IPS-20b (cell line): ENCODE measurements around the gene PTPRD.
"Not testable (repeated sequence)": the region's sequence is repeated elsewhere in the genome, so short reads cannot be mapped to it uniquely, and the experiment has no call there.

Experiments used
- H3K27ac ChIP-seq: one replicate; pipeline ENCODE4 v1.5.1; 2013; ENCODE audit warnings: low read length
- H3K27me3 ChIP-seq: 2 replicates; pipeline ENCODE4 v1.6.1; 2013; ENCODE audit warnings: mild to moderate bottlenecking, low read length, inconsistent platforms; ENCODE audit not compliant: insufficient read depth
- H3K36me3 ChIP-seq: 2 replicates; pipeline ENCODE4 v1.6.1; 2013; ENCODE audit warnings: low read depth, mild to moderate bottlenecking, inconsistent platforms, low read length, moderate library complexity; ENCODE audit not compliant: insufficient read depth
- H3K4me1 ChIP-seq: 2 replicates; pipeline ENCODE4 v1.6.1; 2013; ENCODE audit warnings: mild to moderate bottlenecking, control low read depth, inconsistent platforms, low read length, moderate library complexity; ENCODE audit not compliant: insufficient read depth
- H3K4me3 ChIP-seq: 2 replicates; pipeline ENCODE4 v1.5.1; 2013; ENCODE audit warnings: mild to moderate bottlenecking, low read length, inconsistent platforms
- H3K9ac ChIP-seq: 2 replicates; pipeline ENCODE4 v1.6.1; 2013; ENCODE audit warnings: low read depth, mild to moderate bottlenecking, inconsistent platforms, low read length, moderate library complexity
- H3K9me3 ChIP-seq: 2 replicates; pipeline ENCODE4 v1.6.1; 2013; ENCODE audit warnings: mild to moderate bottlenecking, low read depth, low read length, inconsistent platforms; ENCODE audit not compliant: insufficient read depth

The PTPRD gene

GRCh38 chr9:9499546-9499945 lies 1113.3 kb downstream of the PTPRD start:
- Histone ChIP-seq H3K9ac (no peak overlapping the region), H3K9me3 (peaks cover 5% of the 10 kb centered on the region; the same call in 1 of the 2 replicates), H3K27ac (no peak overlapping the region), H3K4me1 (no peaks in the 10 kb centered on the region), H3K4me3 (no peak overlapping the region), H3K36me3 (no peaks in the 10 kb centered on the region), H3K27me3 (no peaks in the 10 kb centered on the region)

- H3K27ac ChIP-seq = no peak overlapping the region
- H3K36me3 ChIP-seq = no peaks in the 10 kb centered on the region
- H3K4me3 ChIP-seq = no peak overlapping the region
- no peaks in the 10 kb centered on the region for H3K4me1 ChIP-seq
- H3K27me3 ChIP-seq = no peaks in the 10 kb centered on the region
- H3K9ac ChIP-seq = no peak overlapping the region
- peaks cover 6% of the 10 kb centered on the region; the same call in 1 of the 2 replicates for H3K9me3 ChIP-seq
Observed at GRCh38 chr9:9498846-9499245, 1114.0 kb downstream of the PTPRD start.

- Histone ChIP-seq H3K9me3 (peaks cover 6% of the 10 kb centered on the region; the same call in 1 of the 2 replicates), H3K27ac (no peak overlapping the region), H3K4me1 (no peaks in the 10 kb centered on the region), H3K27me3 (no peaks in the 10 kb centered on the region), H3K4me3 (no peak overlapping the region), H3K36me3 (no peaks in the 10 kb centered on the region), H3K9ac (no peak overlapping the region)
Observed at GRCh38 chr9:9498128-9498527, 1114.7 kb downstream of the PTPRD start.

- no peaks in the 10 kb centered on the region for H3K36me3 ChIP-seq
- peaks cover 6% of the 10 kb centered on the region; the same call in 1 of the 2 replicates for H3K9me3 ChIP-seq
- no peak overlapping the region for H3K9ac ChIP-seq
- no peaks in the 10 kb centered on the region for H3K27me3 ChIP-seq
- no peaks in the 10 kb centered on the region for H3K4me1 ChIP-seq
- no peak overlapping the region for H3K4me3 ChIP-seq
- no peak overlapping the region for H3K27ac ChIP-seq
Observed at GRCh38 chr9:9494336-9494735, 1118.5 kb downstream of the PTPRD start.

GRCh38 chr9:9492506-9492905 lies 1120.3 kb downstream of the PTPRD start:
- H3K36me3 ChIP-seq = no peaks in the 10 kb centered on the region
- peaks cover 6% of the 10 kb centered on the region; the same call in 1 of the 2 replicates for H3K9me3 ChIP-seq
- H3K27me3 ChIP-seq = no peaks in the 10 kb centered on the region

GRCh38 chr9:9489183-9489582 lies 1123.6 kb downstream of the PTPRD start:
- Histone ChIP-seq H3K9ac (no peak overlapping the region), H3K9me3 (no peaks in the 10 kb centered on the region), H3K4me3 (no peak overlapping the region), H3K27ac (no peak overlapping the region), H3K4me1 (no peaks in the 10 kb centered on the region), H3K27me3 (no peaks in the 10 kb centered on the region), H3K36me3 (no peaks in the 10 kb centered on the region)

More at GRCh38 chr9:9492506-9492905, 1120.3 kb downstream of the PTPRD start:
- H3K9ac ChIP-seq = no peak overlapping the region
- no peaks in the 10 kb centered on the region for H3K4me1 ChIP-seq
- H3K27ac ChIP-seq = no peak overlapping the region
- no peak overlapping the region for H3K4me3 ChIP-seq

- no peaks in the 10 kb centered on the region for H3K4me1 ChIP-seq
- no peaks in the 10 kb centered on the region for H3K27me3 ChIP-seq
- no peak overlapping the region for H3K4me3 ChIP-seq
- no peaks in the 10 kb centered on the region for H3K9me3 ChIP-seq
- H3K27ac ChIP-seq = no peak overlapping the region
- H3K36me3 ChIP-seq = no peaks in the 10 kb centered on the region
- no peak overlapping the region for H3K9ac ChIP-seq
Observed at GRCh38 chr9:9483175-9483574, 1129.6 kb downstream of the PTPRD start.

GRCh38 chr9:9478741-9479140 lies 1134.1 kb downstream of the PTPRD start:
- H3K9me3 ChIP-seq = no peaks in the 10 kb centered on the region
- no peaks in the 10 kb centered on the region for H3K4me1 ChIP-seq
- H3K27ac ChIP-seq = no peak overlapping the region
- H3K9ac ChIP-seq = no peak overlapping the region
- H3K4me3 ChIP-seq = no peak overlapping the region
- H3K36me3 ChIP-seq = no peaks in the 10 kb centered on the region
- no peaks in the 10 kb centered on the region for H3K27me3 ChIP-seq

GRCh38 chr9:9469271-9469670 lies 1143.5 kb downstream of the PTPRD start:
- H3K4me3 ChIP-seq = no peak overlapping the region
- H3K9ac ChIP-seq = no peak overlapping the region
- no peaks in the 10 kb centered on the region for H3K27me3 ChIP-seq
- no peaks in the 10 kb centered on the region for H3K4me1 ChIP-seq
- H3K27ac ChIP-seq = no peak overlapping the region
- no peaks in the 10 kb centered on the region for H3K9me3 ChIP-seq
- no peaks in the 10 kb centered on the region for H3K36me3 ChIP-seq

GRCh38 chr9:9441874-9442273 lies 1170.9 kb downstream of the PTPRD start:
- H3K9me3 ChIP-seq, H3K27me3 ChIP-seq, H3K9ac ChIP-seq, H3K4me1 ChIP-seq, H3K36me3 ChIP-seq, H3K4me3 ChIP-seq, H3K27ac ChIP-seq: not testable (repeated sequence)

GRCh38 chr9:9437641-9438040 lies 1175.2 kb downstream of the PTPRD start:
- H3K9me3 ChIP-seq = no peaks in the 10 kb centered on the region
- peaks cover 4% of the 10 kb centered on the region; the same call in 1 of the 2 replicates for H3K4me1 ChIP-seq
- H3K9ac ChIP-seq = no peak overlapping the region
- H3K36me3 ChIP-seq = no peaks in the 10 kb centered on the region
- no peak overlapping the region for H3K27ac ChIP-seq
- H3K27me3 ChIP-seq = no peaks in the 10 kb centered on the region
- H3K4me3 ChIP-seq = no peak overlapping the region

- not testable (repeated sequence) for H3K4me1 ChIP-seq
Observed at GRCh38 chr9:9426454-9426853, 1186.3 kb downstream of the PTPRD start.

GRCh38 chr9:9412241-9412640 lies 1200.6 kb downstream of the PTPRD start:
- Histone ChIP-seq H3K9ac (no peak overlapping the region), H3K27me3 (no peaks in the 10 kb centered on the region), H3K36me3 (no peaks in the 10 kb centered on the region), H3K27ac (no peak overlapping the region), H3K9me3 (no peaks in the 10 kb centered on the region), H3K4me1 (no peaks in the 10 kb centered on the region), H3K4me3 (no peak overlapping the region)

More at GRCh38 chr9:9426454-9426853, 1186.3 kb downstream of the PTPRD start:
- not testable (repeated sequence) for H3K27me3 ChIP-seq, H3K9me3 ChIP-seq, H3K9ac ChIP-seq, H3K27ac ChIP-seq, H3K4me3 ChIP-seq, H3K36me3 ChIP-seq
